OCI-LY1 (cell line): ENCODE results near the gene MECP2.

Experiments
- EZH2 ChIP-seq: fragments of 200-600 bp; sonication (generic), shearing (Covaris generic); IDR thresholded peaks from 2 replicates; pipeline ENCODE4 v1.8.0; 2017; ENCODE audit warnings: borderline replicate concordance, mixed run types, mild to moderate bottlenecking, antibody characterized with exemption, low read length, moderate library complexity, mixed read lengths
- TF ChIP-seq, protein P1 (sequence below): fragments of 200-600 bp; sonication (generic), shearing (Covaris generic); IDR thresholded peaks from 2 replicates; pipeline ENCODE4 v1.5.1; 2017; ENCODE audit warnings: mild to moderate bottlenecking, antibody characterized with exemption, low read length, moderate library complexity, mixed read lengths

DNA sequence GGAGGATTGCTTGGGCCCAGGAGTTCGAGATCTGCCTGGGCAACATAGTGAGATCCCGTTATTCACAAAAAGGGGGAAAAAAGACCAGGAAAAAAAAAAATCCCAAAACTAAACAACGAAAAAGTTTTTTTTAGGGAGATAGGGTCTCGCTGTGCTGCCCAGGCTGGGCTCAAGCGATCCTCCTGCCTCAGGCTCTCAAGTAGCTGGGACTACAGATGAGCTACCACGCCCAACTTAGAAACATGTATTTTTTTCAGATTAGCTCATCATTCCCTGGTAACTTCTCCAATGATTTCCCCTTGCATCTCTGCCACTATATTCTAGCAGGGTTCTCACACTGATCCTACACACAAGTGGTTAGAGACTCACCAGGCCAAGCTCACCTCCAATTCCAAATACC, 53.4 kb downstream of the MECP2 start:
- TF ChIP-seq, protein P1, sequence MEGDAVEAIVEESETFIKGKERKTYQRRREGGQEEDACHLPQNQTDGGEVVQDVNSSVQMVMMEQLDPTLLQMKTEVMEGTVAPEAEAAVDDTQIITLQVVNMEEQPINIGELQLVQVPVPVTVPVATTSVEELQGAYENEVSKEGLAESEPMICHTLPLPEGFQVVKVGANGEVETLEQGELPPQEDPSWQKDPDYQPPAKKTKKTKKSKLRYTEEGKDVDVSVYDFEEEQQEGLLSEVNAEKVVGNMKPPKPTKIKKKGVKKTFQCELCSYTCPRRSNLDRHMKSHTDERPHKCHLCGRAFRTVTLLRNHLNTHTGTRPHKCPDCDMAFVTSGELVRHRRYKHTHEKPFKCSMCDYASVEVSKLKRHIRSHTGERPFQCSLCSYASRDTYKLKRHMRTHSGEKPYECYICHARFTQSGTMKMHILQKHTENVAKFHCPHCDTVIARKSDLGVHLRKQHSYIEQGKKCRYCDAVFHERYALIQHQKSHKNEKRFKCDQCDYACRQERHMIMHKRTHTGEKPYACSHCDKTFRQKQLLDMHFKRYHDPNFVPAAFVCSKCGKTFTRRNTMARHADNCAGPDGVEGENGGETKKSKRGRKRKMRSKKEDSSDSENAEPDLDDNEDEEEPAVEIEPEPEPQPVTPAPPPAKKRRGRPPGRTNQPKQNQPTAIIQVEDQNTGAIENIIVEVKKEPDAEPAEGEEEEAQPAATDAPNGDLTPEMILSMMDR = no peak
- TF ChIP-seq EZH2 = no peak
